ENCODE results near the gene OR2M2. TPM values are rescaled to one million over a fixed set of nuclear protein-coding genes. Genes with fewer than 3 reads are reported as not detected.

OR2M2 gene
- total RNA-seq, 1 experiment from 2014 or later, result not detected

DNA sequence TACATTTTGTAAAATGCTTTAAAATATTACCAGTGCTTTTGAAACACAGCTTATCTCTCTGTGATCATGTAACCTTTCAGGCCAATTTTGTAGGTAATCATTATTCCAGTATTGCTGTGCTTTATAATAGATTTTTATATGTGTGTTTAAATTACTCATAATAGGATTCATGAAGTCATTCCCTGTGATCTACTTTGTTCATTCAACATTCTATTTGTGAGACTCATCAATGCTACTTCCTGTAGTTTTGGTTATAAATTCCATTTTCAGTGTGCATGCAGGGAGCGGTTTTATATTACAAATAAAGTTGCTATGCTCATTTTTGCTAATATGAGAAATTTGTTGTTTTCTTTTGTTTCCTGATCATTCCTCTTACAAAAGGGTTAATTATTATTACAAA is 33.8 kb upstream of the OR2M2 start:
- peaks cover 45% of the 10 kb centered on the region for H3K4me1 ChIP-seq (ENCODE audit: insufficient read depth, low read length)
- H3K79me2 ChIP-seq (ENCODE audit: low read length), result no peaks in the 10 kb centered on the region
- no peaks in the 10 kb centered on the region for H4K20me1 ChIP-seq (ENCODE audit: low read length)
- DNase-seq, result peak; percentile 92
- no TSS peak for BruUV-seq (replicated peaks)
- no peaks in the 10 kb centered on the region for H3K9me3 ChIP-seq (ENCODE audit: low read length)
- peak overlapping the region; percentile 61 for H3K9ac ChIP-seq (ENCODE audit: low read length)
- peak overlapping the region; percentile 73 for H3K4me2 ChIP-seq (ENCODE audit: low read length)
- ChIA-PET CTCF (no interaction called here), POLR2A (ENCODE audit: unreplicated experiment) (no interaction called here)
- H3K27ac ChIP-seq (ENCODE audit: low read length), result peak overlapping the region; percentile 85
- H3F3A ChIP-seq (ENCODE audit: low read length, unreplicated experiment), result peaks cover 7% of the 10 kb centered on the region
- TF ChIP-seq, protein P1, sequence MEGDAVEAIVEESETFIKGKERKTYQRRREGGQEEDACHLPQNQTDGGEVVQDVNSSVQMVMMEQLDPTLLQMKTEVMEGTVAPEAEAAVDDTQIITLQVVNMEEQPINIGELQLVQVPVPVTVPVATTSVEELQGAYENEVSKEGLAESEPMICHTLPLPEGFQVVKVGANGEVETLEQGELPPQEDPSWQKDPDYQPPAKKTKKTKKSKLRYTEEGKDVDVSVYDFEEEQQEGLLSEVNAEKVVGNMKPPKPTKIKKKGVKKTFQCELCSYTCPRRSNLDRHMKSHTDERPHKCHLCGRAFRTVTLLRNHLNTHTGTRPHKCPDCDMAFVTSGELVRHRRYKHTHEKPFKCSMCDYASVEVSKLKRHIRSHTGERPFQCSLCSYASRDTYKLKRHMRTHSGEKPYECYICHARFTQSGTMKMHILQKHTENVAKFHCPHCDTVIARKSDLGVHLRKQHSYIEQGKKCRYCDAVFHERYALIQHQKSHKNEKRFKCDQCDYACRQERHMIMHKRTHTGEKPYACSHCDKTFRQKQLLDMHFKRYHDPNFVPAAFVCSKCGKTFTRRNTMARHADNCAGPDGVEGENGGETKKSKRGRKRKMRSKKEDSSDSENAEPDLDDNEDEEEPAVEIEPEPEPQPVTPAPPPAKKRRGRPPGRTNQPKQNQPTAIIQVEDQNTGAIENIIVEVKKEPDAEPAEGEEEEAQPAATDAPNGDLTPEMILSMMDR (conservative IDR thresholded peaks at IDR 0.05; ENCODE audit: low read depth, low read length), result no peak
- TF ChIP-seq EZH2 (IDR thresholded peaks at IDR 0.05; ENCODE audit: low read length, unreplicated experiment) (no peak), EZH2phosphoT487 (IDR thresholded peaks at IDR 0.05; ENCODE audit: borderline replicate concordance, low read length) (no peak)
- intact Hi-C loops (cut with micrococcal nuclease), result loop anchor here (1.0 to 5.0 kb wide), 3 partner anchors 18 to 84 kb away; no protein-coding TSS in a partner anchor
- peak overlapping the region; percentile 38 for H3K4me3 ChIP-seq (ENCODE audit: low read length)
- no peaks in the 10 kb centered on the region for H3K27me3 ChIP-seq (ENCODE audit: low read length)
- no peaks in the 10 kb centered on the region for H3K9me2 ChIP-seq (replicated peaks; ENCODE audit: low read length)
- 0 out of 2 replicates have a peak overlapping the region, but pooled peaks have one; percentile 42 for H2AFZ ChIP-seq (ENCODE audit: low read length)
- no peaks in the 10 kb centered on the region for H3K36me3 ChIP-seq (ENCODE audit: low read depth, low read length)
- peak; percentile 90 for ATAC-seq

DNA sequence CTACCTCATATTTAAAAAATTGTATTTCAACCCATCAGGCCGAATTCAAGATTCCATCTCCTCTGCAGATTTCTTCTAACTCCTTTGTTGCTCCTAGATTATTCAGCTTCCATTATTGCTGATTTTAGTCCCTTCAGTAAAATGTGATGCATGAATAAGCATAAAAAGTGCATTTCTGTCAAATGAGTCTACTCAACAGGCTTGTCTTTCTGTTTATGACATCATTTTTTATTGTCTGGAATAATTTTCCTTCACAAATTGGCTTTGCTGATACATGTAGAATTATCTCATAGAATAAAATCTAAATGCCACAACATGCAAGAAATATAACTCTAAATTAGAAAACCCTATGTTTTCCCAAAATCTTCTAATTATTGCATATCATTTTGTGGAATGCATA is 31.3 kb upstream of the OR2M2 start:
- no peak overlapping the region for H3K9ac ChIP-seq (ENCODE audit: low read length)
- no peak overlapping the region for H2AFZ ChIP-seq (ENCODE audit: low read length)
- no peak overlapping the region for H3K4me3 ChIP-seq (ENCODE audit: low read length)
- H4K20me1 ChIP-seq (ENCODE audit: low read length), result no peaks in the 10 kb centered on the region
- peak; percentile 53 for DNase-seq
- H3K27me3 ChIP-seq (ENCODE audit: low read length), result no peaks in the 10 kb centered on the region
- H3K4me2 ChIP-seq (ENCODE audit: low read length), result no peak overlapping the region
- no peaks in the 10 kb centered on the region for H3K36me3 ChIP-seq (ENCODE audit: low read depth, low read length)
- H3K9me3 ChIP-seq (ENCODE audit: low read length), result 0 out of 2 replicates have a peak, but pooled peaks cover 7% of the 10 kb centered on the region
- H3K79me2 ChIP-seq (ENCODE audit: low read length), result no peaks in the 10 kb centered on the region
- peaks cover 7% of the 10 kb centered on the region for H3F3A ChIP-seq (ENCODE audit: low read length, unreplicated experiment)
- ChIA-PET CTCF (no interaction called here), POLR2A (ENCODE audit: unreplicated experiment) (no interaction called here)
- TF ChIP-seq EZH2 (IDR thresholded peaks at IDR 0.05; ENCODE audit: low read length, unreplicated experiment) (no peak), EZH2phosphoT487 (IDR thresholded peaks at IDR 0.05; ENCODE audit: borderline replicate concordance, low read length) (no peak)
- TF ChIP-seq, protein P1 (conservative IDR thresholded peaks at IDR 0.05; ENCODE audit: low read depth, low read length), result no peak
- peaks cover 45% of the 10 kb centered on the region for H3K4me1 ChIP-seq (ENCODE audit: insufficient read depth, low read length)
- intact Hi-C loops (cut with micrococcal nuclease), result loop anchor here (5.0 kb wide), 1 partner anchor 86 kb away; no protein-coding TSS in a partner anchor
- ATAC-seq, result no peak
- no peaks in the 10 kb centered on the region for H3K9me2 ChIP-seq (replicated peaks; ENCODE audit: low read length)
- no peak overlapping the region for H3K27ac ChIP-seq (ENCODE audit: low read length)
- BruUV-seq (replicated peaks), result no TSS peak

DNA sequence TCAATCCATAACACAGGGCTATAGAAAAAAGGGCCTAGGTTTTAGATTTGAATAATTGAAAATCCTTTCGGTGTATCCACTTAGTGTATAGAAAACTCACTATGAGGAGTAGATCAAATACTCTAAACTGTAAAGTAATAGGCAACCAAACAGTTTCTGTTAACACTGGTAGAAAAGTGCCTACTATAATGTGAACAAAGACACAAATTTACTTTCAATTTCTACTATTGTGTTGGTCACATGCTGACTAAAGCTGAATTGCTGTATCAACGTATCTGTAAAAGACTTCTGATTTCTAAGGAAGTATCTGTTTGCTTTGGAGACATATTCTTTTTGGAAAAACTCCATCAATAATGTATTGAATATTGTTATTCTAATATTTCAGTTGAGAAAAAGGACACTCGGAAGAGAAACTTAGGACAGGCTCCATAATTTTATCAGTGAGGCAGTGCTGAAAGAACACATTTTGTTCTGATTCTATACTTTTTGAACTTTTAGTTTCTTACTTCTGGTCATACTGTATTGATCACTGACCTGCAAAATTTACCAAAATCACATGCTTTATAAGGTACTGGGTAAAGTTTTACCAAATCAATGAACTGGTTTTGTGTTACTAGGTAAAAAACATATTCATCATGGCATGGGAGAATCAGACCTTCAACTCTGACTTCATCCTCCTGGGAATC is 30.0 kb upstream of the OR2M2 start, which contains the start of gene OR2M5:
Gene OR2M5 (plus strand): TSS at position 636 of the 686 bp plus-strand sequence. CDS start 0 bp downstream, at position 636.
- ChIA-PET CTCF (no interaction called here), POLR2A (ENCODE audit: unreplicated experiment) (no interaction called here)
- H3K36me3 ChIP-seq (ENCODE audit: low read depth, low read length), result no peaks in the 10 kb centered on the region
- H3K9me3 ChIP-seq (ENCODE audit: low read length), result 0 out of 2 replicates have a peak, but pooled peaks cover 7% of the 10 kb centered on the region
- no TSS peak for BruUV-seq (replicated peaks)
- TF ChIP-seq, protein P1 (conservative IDR thresholded peaks at IDR 0.05; ENCODE audit: low read depth, low read length), result no peak
- TF ChIP-seq EZH2 (IDR thresholded peaks at IDR 0.05; ENCODE audit: low read length, unreplicated experiment), result no peak
- no peak for TF ChIP-seq EZH2phosphoT487 (IDR thresholded peaks at IDR 0.05; ENCODE audit: borderline replicate concordance, low read length)
- H3K9me2 ChIP-seq (replicated peaks; ENCODE audit: low read length), result no peaks in the 10 kb centered on the region
- no peak within 1 kb of the TSS for H3K4me3 ChIP-seq (ENCODE audit: low read length)
- H4K20me1 ChIP-seq (ENCODE audit: low read length), result no peaks in the 10 kb centered on the region
- H3K27ac ChIP-seq (ENCODE audit: low read length), result peak within 1 kb of the TSS; percentile 1
- no peak within 1 kb of the TSS for H3K4me2 ChIP-seq (ENCODE audit: low read length)
- no peaks in the 10 kb centered on the region for H3K27me3 ChIP-seq (ENCODE audit: low read length)
- H3K79me2 ChIP-seq (ENCODE audit: low read length), result no peaks in the 10 kb centered on the region
- peaks cover 7% of the 10 kb centered on the region for H3F3A ChIP-seq (ENCODE audit: low read length, unreplicated experiment)
- intact Hi-C loops (cut with micrococcal nuclease), result loop anchor here (5.0 kb wide), 1 partner anchor 87 kb away; no protein-coding TSS in a partner anchor
- no peak for ATAC-seq
- peaks cover 42% of the 10 kb centered on the region for H3K4me1 ChIP-seq (ENCODE audit: insufficient read depth, low read length)
- no peak within 1 kb of the TSS for H3K9ac ChIP-seq (ENCODE audit: low read length)
- H2AFZ ChIP-seq (ENCODE audit: low read length), result no peak within 1 kb of the TSS
- no peak for DNase-seq

Data from PC-3 (cell line).